T-helper 9 cell (primary cell): Measurements from ENCODE around the gene JAML.
"Not testable (repeated sequence)": the region's sequence is repeated elsewhere in the genome, so short reads cannot be mapped to it uniquely, and the experiment has no call there.

Experiments
- DNase-seq: peaks from one replicate; pipeline ENCODE4 v3.0.0-alpha.2; 2020

JAML gene

DNA sequence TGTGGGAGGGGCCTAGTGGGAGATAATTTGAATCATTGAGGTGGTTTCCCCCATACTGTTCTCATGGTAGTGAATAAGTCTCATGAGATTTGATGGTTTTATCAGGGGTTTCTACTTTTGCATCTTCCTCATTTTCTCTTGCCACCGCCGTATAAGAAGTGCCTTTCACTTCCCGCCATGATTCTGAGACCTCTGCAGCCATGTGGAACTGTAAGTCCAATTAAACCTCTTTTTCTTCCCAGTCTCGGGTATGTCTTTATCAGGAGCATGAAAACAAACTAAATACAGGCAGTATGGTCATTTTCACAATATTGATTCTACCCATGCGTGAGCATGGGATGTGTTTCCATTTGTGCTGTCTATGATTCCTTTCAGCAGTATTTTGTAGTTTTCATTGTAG, 32.0 kb downstream of the JAML start:
- DNase-seq = not testable (repeated sequence)

GRCh38 chr11:118190942-118191506, 33.8 kb downstream of the JAML start:
- DNase-seq = not testable (repeated sequence)

- no peak for DNase-seq
Measured at GRCh38 chr11:118186346-118187107, 38.3 kb downstream of the JAML start.

- DNase-seq = no peak
Measured at GRCh38 chr11:118184784-118185579, 39.8 kb downstream of the JAML start.

- DNase-seq = not testable (repeated sequence)
Measured at GRCh38 chr11:118183691-118184090, 41.1 kb downstream of the JAML start.

DNA sequence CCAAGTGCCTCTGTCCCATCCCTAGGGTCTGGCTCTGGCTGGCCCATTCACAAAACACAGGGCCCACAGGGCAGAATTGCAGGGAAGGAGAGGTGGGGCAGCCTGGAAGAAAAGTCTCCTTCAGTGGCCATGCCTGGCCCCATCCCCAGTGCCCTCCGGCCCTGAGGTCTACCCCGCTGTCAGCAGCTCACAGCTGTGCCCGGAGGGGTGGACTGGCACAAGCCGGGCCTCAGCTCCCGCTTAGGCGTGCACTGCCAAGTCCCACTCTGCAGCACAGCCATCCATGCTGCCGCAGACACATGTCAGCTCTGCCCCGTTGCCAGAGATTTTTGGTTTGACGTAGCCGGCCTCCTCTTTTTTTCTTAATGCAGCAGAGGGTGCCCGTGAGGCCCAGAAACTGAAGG, 44.5 kb downstream of the JAML start:
- DNase-seq = no peak

DNA sequence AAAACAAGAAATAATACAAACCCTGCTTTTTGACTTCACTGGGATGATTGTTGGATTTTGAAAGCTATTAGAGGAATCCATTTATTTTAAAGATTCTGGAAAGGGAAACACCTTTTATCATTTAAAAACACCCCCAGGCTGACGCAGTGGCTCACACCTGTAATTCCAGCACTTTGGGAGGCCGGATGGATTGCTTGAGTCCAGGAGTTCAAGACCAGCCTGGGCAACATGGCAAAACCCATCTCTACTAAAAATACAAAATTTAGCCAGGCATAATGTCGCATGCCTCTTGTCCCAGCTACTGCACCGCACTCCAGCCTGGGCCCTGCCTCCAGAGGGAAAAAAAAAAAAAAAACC, 48.1 kb downstream of the JAML start:
- DNase-seq = no peak

DNA sequence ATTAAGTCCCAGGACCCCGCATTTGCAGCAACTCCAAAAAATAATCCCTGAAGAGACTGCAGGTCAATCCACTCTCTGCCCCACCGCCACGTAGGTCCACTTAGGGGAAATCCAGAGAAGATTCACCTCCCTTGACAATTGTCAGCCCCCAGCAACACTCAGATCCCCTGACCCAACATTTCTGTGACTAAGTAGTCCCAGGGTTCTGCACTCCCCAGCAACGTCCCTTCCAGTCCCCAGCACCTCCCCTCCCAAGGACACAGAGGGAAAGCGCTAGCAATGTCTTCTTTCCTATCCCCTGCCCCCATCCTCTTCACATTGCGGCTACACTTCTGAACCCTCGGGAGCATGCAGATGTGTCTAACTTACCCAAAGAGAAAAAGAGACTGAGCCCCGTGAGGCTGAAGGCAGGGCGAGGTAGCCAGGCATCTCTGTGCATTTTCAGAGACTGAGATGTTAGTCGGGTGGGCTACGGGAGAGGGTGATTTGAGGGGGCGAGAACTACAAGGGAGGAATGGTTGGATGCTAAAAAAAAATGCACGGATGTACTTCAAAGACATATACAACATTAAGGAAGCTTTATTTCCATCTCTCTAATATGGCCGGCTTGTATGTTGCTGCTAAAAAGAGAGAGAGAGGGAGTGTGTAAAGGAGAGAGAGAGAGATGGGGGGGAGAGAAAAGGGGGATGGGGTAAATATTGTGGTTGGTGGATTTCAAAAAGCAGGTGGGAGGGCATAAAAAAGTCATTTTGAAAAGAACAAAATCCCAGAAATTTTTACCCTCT, 48.6 kb downstream of the JAML start, which contains the start of gene SCN2B:
TSS of gene SCN2B (minus strand) at position 647 of the 785 bp plus-strand sequence. CDS start at position 439, 208 bp downstream.
- no peak for DNase-seq

DNA sequence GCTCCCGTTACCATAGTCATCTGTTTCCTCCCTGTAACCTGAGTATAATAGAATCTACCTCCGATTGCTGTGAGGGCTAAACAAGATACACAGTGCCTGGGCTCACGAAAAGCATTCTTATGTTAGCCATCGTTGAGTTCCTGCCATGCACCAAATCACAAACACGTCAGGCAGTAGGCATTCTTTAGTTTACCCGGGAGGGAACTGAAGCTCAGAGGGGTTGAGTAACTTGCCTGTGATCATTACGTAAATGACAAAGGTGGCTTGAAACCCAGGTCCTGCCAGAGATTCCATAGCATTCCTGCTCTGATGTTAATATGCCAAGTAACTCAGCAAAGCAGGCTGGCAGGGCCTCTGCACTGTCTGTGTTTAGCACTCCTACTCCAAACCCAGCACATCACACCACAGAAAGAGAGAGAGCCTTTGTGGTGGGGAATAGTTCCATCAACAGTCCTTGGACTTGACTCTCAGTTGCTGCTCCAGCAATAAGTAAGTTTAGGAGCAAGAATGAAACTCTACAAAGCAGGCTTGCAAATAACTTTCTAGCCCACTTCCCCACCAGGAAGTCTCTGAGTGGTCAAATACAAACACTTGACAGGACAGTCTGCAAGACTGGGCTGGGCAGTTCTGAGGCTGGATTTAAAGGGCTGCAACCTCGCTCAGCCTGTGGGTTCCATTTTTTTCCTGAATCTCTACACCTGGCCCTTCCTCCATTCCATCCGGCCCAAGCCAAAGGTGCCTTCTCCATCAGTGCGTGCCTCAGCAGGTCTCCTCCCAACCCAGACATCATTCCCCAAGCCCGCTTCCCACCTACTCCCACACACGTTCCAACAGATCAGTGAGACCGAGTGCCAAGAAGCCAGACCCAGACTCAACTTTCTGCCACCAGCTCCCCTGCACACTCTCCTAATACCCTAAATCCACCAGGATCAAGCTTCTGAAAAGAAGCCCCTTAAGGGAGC, 49.5 kb downstream of the JAML start:
- no peak for DNase-seq

DNA sequence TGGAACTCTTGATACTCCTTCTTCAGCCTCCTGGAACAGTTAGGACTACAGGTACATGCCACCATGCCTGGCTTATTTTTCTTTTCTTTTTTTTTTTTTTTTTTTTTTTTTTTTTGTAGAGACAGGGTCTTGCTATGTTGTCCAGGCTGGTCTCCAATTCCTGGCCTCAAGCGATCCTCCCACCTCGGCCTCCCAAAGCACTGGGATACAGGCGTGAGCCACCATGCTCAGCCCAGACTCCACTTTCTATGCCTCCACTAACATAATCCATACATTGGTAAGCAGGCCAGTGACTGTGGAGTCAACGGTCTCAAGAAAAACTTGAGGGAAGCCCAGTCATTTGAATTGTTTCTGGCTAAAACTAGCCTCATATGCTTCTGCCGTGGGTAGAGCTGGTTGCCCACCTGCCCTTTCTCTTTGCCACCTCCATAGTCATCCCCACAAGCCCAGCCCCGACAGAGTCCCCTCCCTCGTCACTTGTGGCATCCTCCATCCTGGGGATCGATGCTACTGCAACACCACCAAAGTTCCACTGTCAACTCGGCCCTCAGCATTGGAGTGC, 50.7 kb downstream of the JAML start:
- DNase-seq = no peak

DNA sequence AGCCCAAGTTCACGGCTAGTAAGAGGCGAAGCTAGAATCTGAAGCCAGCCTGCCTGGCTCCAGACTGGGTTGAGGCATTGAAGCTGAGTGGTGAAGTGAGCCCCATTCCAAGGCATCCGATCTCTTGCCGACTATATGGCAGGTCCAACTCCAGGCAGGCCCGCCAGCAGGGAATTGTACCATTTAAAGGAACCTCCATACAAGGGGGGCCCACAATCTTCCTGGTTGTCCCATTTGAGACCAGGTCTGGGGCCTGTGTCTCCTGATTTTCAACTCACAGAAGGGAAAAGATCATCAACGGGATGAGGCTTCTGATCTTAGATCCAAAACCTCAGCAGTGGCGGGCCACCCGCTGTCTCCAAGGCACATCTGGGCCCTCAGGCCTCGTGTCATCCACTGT, 52.5 kb downstream of the JAML start:
- no peak for DNase-seq

DNA sequence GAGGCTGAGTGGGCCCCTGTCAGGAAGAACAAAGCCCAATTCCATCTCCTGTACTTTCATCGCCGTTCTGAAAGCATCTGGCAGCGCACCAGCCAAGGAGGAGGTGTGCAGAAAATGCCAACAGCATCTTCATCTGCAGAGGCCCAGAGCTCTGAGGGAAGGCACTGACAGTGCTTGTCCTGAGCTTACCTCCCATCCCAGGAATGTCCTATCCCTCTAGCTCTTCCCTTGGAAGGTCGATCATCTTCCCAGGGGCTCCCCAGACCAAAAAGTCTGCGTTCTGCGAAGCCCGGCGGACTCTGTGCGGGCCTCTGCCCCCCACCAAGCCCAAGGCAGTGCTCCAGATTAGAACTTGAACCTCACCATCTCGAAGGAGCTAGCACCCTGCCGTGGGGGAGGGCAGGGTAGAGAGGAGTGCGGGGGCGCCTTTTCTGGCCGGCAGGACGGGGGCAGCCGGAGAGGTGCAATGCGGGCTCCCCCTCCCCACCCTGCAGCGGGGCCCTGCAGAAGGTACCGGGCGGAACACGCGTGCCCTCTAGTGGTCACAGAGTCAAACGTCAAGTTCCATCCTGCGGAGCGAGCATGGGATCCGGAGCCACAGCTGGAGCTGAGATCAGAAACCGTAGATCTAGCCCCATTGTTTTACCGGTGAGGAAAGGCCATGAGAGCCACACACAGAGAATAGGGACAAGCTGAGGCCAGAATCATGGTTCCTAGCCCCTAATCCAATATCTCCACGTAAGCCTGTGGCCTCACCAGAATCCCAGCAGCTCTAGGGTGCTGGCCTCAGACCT, 53.3 kb downstream of the JAML start:
- DNase-seq = peak; percentile 69

DNA sequence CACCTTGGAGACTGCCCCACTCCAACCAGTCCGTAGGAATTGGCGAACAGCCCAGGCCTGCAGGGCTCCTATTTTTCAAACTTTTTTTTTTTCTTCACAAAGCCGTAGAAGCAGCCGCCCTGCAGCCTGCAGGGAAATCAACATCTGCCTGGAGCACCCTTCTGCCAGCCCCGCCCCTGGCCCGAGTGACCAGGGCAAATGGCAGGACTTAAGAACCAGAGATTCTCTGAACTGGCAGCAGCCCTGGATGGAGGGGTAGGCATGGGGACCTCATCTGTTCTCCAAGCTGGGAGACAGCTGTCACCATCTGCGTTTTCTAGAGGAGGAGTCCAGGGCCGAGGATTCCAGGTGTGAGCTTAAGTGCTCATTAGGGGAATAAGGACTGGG, 53.9 kb downstream of the JAML start:
- DNase-seq = no peak

DNA sequence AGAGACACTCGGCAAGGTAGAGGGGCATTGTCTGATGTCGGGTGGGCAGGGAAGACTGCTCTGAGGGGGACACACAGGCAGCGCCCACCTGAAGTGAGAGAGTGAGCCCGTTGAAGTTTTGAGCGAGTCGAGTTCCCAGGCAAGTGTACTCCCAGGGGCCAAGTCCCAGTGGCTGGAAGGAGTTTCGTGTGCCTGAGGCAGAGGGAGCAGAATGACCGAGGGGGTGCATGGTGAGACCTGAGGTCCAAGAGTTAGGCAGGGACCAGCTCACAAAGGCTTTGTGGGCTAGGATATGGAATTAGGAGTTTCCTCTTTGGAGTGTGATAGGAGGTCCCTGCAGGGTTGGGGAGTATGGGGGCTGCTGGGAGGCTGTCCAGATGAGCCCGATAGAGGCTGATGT, 54.6 kb downstream of the JAML start:
- no peak for DNase-seq

DNA sequence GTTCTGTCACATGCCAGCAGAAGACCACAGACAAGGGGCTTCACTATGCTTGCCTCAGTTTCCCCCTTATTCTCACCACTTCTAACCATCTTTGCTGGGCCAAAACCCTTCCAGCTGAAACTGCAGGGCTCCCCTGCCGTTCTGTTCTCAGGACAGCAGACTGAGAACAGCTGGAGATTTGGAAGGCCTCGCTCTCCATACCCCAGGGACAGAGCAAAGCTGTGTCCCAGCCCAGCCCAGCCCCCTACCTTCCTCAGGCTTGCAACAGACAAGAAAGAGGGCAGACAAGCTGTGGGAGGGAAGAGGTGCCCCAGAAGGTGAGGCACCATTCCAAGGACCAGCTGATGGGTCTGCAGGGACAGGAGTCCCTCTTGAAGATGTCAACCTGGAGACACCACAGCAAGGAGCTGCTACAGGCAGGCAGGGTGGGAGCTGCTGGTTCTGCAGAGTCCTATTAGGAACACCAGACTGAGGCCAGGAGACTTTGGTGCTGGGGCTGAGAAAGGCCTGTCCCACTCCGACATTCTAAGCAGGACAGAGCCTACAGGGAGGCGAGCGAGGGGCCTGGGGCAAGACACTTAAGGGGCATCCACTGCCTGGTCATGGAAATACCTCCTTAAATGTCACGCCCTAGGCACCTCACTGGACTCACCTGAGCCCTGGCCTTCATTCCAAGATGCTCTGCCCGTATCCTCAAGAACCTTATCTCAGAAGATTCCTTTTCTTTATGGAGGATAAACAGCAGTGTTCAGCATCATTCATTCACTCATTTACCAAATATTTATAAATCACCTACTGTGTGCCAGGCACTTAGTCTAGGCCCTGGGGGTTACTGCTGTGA, 55.3 kb downstream of the JAML start:
- DNase-seq = no peak

GRCh38 chr11:118168751-118169150, 56.1 kb downstream of the JAML start:
- DNase-seq = no peak

GRCh38 chr11:118168316-118168715, 56.5 kb downstream of the JAML start:
- no peak for DNase-seq

- DNase-seq = no peak
Measured at GRCh38 chr11:118167906-118168305, 56.9 kb downstream of the JAML start.

- DNase-seq = no peak
Measured at GRCh38 chr11:118167253-118167652, 57.6 kb downstream of the JAML start.

DNA sequence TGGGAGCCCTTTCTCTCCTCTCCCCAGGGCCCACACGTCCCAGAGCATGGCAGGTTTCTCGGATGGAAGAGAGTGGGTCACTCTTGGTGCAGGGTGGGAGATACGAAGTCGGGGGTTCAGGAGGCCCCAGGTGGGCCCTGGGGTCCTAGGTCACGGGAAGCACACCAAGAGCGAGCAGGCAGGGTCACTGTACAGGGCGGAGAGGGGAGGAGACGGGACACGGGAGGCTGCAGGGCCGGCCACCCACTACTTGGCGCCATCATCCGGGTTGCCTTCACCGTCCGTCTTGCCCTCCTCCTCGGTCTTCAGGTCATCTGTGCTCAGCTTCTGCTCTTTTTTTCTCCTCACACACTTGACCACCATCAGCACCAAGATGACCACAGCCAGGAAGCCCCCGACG, 58.2 kb downstream of the JAML start:
- no peak for DNase-seq
